Endothelial cell of umbilical vein (primary cell): ENCODE measurements around the gene USP47. TPM values are rescaled to one million over a fixed set of nuclear protein-coding genes. Genes with fewer than 3 reads are reported as not detected.

ENCODE experiments used
- BruUV-seq: library from RNA; stranded (reverse); fragments of 400-500 nt; replicated peaks from 2 replicates; lab custom pipeline; 2021; lab: Mats Ljungman, UMichigan
- CTCF ChIA-PET: fragments of 300-600, 350-600 bp; sonication (Branson Sonifier 250); formaldehyde crosslinking; loops from one replicate; lab custom pipeline; 2021; ENCODE audit warnings: antibody characterized with exemption, inconsistent platforms; lab: Charles Lee
- POLR2A ChIA-PET: fragments of 300-600, 350-600 bp; sonication (Branson Sonifier 250); formaldehyde crosslinking; loops from one replicate; lab custom pipeline; 2021; ENCODE audit warnings: antibody characterized with exemption, inconsistent platforms; lab: Charles Lee
- DNase-seq: peaks from one replicate; pipeline ENCODE4 v3.0.0-alpha.2; 2011; ENCODE audit warnings: low read depth, low spot score
- FAIRE-seq: peaks from 2 replicates; lab custom pipeline; 2011; peaks lifted over from hg19 to GRCh38; lab: Jason Lieb, UNC
- H2AFZ ChIP-seq: 2 replicates; pipeline ENCODE4 v1.6.0; 2012; ENCODE audit warnings: low read depth, low read length, control low read depth, inconsistent platforms
- H3K27ac ChIP-seq: 2 replicates; pipeline ENCODE4 v1.5.1; 2011; ENCODE audit warnings: low read depth, mild to moderate bottlenecking, control low read depth, low read length, moderate library complexity; ENCODE audit not compliant: insufficient read depth
- H3K27me3 ChIP-seq, 2 experiments: 2 replicates each; pipeline versions ENCODE4 v1.6.0 to v1.6.1; 2011; ENCODE audit warnings: low read length in 2 of 2, mixed read lengths in 1 of 2; ENCODE audit not compliant: control insufficient read depth in 2 of 2, insufficient read depth in 2 of 2
- H3K36me3 ChIP-seq, 2 experiments: 2 replicates in 1 of 2; 3 replicates in 1 of 2; pipeline ENCODE4 v1.5.1; 2011; ENCODE audit warnings: low read length in 2 of 2, mild to moderate bottlenecking in 1 of 2, moderate library complexity in 1 of 2; ENCODE audit not compliant: control insufficient read depth in 2 of 2, insufficient read depth in 2 of 2; ENCODE audit errors: extremely low read depth in 1 of 2
- H3K4me1 ChIP-seq: 3 replicates; pipeline ENCODE4 v1.5.1; 2011; ENCODE audit warnings: mild to moderate bottlenecking, low read length; ENCODE audit not compliant: control insufficient read depth, insufficient read depth; ENCODE audit errors: extremely low read depth
- H3K4me2 ChIP-seq: 2 replicates; pipeline ENCODE4 v1.6.1; 2011; ENCODE audit warnings: low read length, control low read depth, mixed read lengths; ENCODE audit not compliant: insufficient read depth
- H3K4me3 ChIP-seq, 3 experiments: fragments of 200-600 bp in 1 of 3; sonication (generic), shearing (Covaris generic) in 1 of 3; replicated peaks in 1 of 3; 2 replicates each; pipeline ENCODE4 v1.5.1; 2011 to 2016; ENCODE audit warnings: control low read depth in 3 of 3, low read length in 3 of 3, mild to moderate bottlenecking in 2 of 3, inconsistent platforms in 1 of 3, low read depth in 1 of 3, moderate library complexity in 1 of 3; ENCODE audit not compliant: insufficient read depth in 1 of 3
- H3K79me2 ChIP-seq: 2 replicates; pipeline ENCODE4 v1.6.0; 2012; ENCODE audit warnings: low read length, inconsistent platforms; ENCODE audit not compliant: control insufficient read depth, insufficient read depth
- H3K9ac ChIP-seq: replicated peaks from 2 replicates; pipeline ENCODE3; 2011; ENCODE audit warnings: low read length, control low read depth; ENCODE audit not compliant: insufficient read depth; ENCODE audit errors: extremely low read depth
- H3K9me1 ChIP-seq: replicated peaks from 3 replicates; pipeline ENCODE4 v1.6.0; 2011; ENCODE audit warnings: mild to moderate bottlenecking, low read length; ENCODE audit not compliant: control insufficient read depth, insufficient read depth; ENCODE audit errors: extremely low read depth
- H3K9me3 ChIP-seq: replicated peaks from 2 replicates; pipeline ENCODE4 v1.5.1; 2012; ENCODE audit warnings: low read length, inconsistent platforms; ENCODE audit not compliant: control insufficient read depth, insufficient read depth
- H4K20me1 ChIP-seq: replicated peaks from 2 replicates; pipeline ENCODE3; 2011; ENCODE audit warnings: mild to moderate bottlenecking, low read length; ENCODE audit not compliant: control insufficient read depth, insufficient read depth; ENCODE audit errors: extremely low read depth
- EZH2 ChIP-seq: IDR thresholded peaks from 2 replicates; pipeline ENCODE4 v1.6.1; 2012; ENCODE audit warnings: borderline replicate concordance, low read depth, mild to moderate bottlenecking, moderate library complexity, low read length, inconsistent platforms; ENCODE audit not compliant: severe bottlenecking
- FOS ChIP-seq: IDR thresholded peaks from 2 replicates; pipeline ENCODE4 v1.6.1; 2011; ENCODE audit warnings: mild to moderate bottlenecking, low read length, moderate library complexity, borderline replicate concordance; ENCODE audit not compliant: insufficient read depth
- GATA2 ChIP-seq: IDR thresholded peaks from 2 replicates; pipeline ENCODE4 v1.7.0; 2011; ENCODE audit warnings: low read depth, mild to moderate bottlenecking, moderate library complexity, mixed read lengths, low read length; ENCODE audit not compliant: insufficient read length, insufficient read depth
- MYC ChIP-seq: IDR thresholded peaks from one replicate; pipeline ENCODE4 v1.6.1; 2011; ENCODE audit warnings: mild to moderate bottlenecking, low read depth, low read length
- POLR2A ChIP-seq: IDR thresholded peaks from 2 replicates; pipeline ENCODE4 v1.6.1; 2012; ENCODE audit warnings: low read depth, mild to moderate bottlenecking, control low read depth, low read length
- dilution Hi-C: fragments of 300-500 bp; cut with MboI; formaldehyde crosslinking; loops from one replicate; pipeline ENCODE4 v1.15.0; 2019; ENCODE audit warnings: low sequenced_read_pairs; ENCODE audit not compliant: extremely low pct_ligation_motif_present
- intact Hi-C: fragments of 100-400 bp; cut with micrococcal nuclease; formaldehyde crosslinking; loops from one replicate; pipeline ENCODE4 v1.10.0; 2022
- polyA plus RNA-seq, 4 experiments: library from polyadenylated mRNA; depleted of rRNA in 3 of 4; stranded (reverse) in 3 of 4; unstranded in 1 of 4; fragments of >200 nt; gene quantifications; 2 replicates each; pipeline versions ENCODE4 v1.2.1 to v1.2.3, GENCODE V29; 2011 to 2012; ENCODE audit warnings: missing spikeins in 1 of 4
- total RNA-seq: library from RNA; stranded (reverse); gene quantifications from 2 replicates; pipeline ENCODE4 v1.2.3, GENCODE V29; 2021
- TF ChIP-seq, protein P1 (sequence below): IDR thresholded peaks from 2 replicates; pipeline ENCODE4 v1.6.1; 2011; ENCODE audit not compliant: insufficient read depth, insufficient read length
- TF ChIP-seq, protein P2 (sequence below), 2 donors: IDR thresholded peaks; 1 replicate in 1 of 2; 2 replicates in 1 of 2; pipeline ENCODE4 v1.5.1; 2011; ENCODE audit warnings: low read length in 2 of 2, mild to moderate bottlenecking in 2 of 2, moderate library complexity in 2 of 2, control low read depth in 1 of 2, inconsistent platforms in 1 of 2, low read depth in 1 of 2; ENCODE audit not compliant: insufficient read depth in 1 of 2; ENCODE audit errors: extremely low read depth in 1 of 2

USP47 gene
- total and polyA plus RNA-seq, 2 donors (not counting 3 experiments of a cell fraction or from before 2014, with no cell fraction given): 7.8 to 38.0 TPM

GRCh38 chr11:11847082-11847481 lies 5.3 kb downstream of the USP47 start:
- no TSS peak for BruUV-seq
- no peaks in the 10 kb centered on the region for H3K36me3 ChIP-seq
- H3K27ac ChIP-seq: no peak overlapping the region
- ChIA-PET POLR2A (no interaction called here), CTCF (interaction anchor here (0.9 to 1.2 kb wide), 2 partner anchors 60 to 198 kb away, joined by 3 to 4 read pairs; no protein-coding TSS in a partner anchor)
- no peaks in the 10 kb centered on the region for H3K27me3 ChIP-seq
- no peak overlapping the region for H3K4me3 ChIP-seq
- intact Hi-C loops: no loop called here
- H3K4me1 ChIP-seq: peaks cover 21% of the 10 kb centered on the region
- no peak for TF ChIP-seq POLR2A
- DNase-seq: no peak
- H3K79me2 ChIP-seq: peaks cover 95% of the 10 kb centered on the region
- H3K9me3 ChIP-seq: no peaks in the 10 kb centered on the region
- no peak overlapping the region for H2AFZ ChIP-seq
- no peak overlapping the region for H3K9ac ChIP-seq
- peaks cover 10% of the 10 kb centered on the region for H4K20me1 ChIP-seq
- dilution Hi-C loops: no loop called here
- no peak overlapping the region for H3K4me2 ChIP-seq
- no peaks in the 10 kb centered on the region for H3K9me1 ChIP-seq
- no peak for FAIRE-seq

GRCh38 chr11:11848891-11849746 lies 7.3 kb downstream of the USP47 start:
- Histone ChIP-seq H3K27ac (no peak overlapping the region), H3K4me1 (peaks cover 13% of the 10 kb centered on the region), H3K4me2 (no peak overlapping the region), H3K36me3 (no peaks in the 10 kb centered on the region), H3K4me3 (no peak overlapping the region), H3K79me2 (peaks cover 90% of the 10 kb centered on the region), H3K9me3 (no peaks in the 10 kb centered on the region), H3K9me1 (no peaks in the 10 kb centered on the region), H4K20me1 (peaks cover 10% of the 10 kb centered on the region), H3K9ac (no peak overlapping the region), H2AFZ (no peak overlapping the region), H3K27me3 (no peaks in the 10 kb centered on the region)
- FAIRE-seq (no peak), DNase-seq (peak; percentile 64)
- TF ChIP-seq MYC: no peak
- TF ChIP-seq EZH2: no peak
- TF ChIP-seq, protein P1, sequence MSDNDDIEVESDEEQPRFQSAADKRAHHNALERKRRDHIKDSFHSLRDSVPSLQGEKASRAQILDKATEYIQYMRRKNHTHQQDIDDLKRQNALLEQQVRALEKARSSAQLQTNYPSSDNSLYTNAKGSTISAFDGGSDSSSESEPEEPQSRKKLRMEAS: no peak
- TF ChIP-seq FOS: no peak
- TF ChIP-seq GATA2: no peak
- TF ChIP-seq, protein P2, sequence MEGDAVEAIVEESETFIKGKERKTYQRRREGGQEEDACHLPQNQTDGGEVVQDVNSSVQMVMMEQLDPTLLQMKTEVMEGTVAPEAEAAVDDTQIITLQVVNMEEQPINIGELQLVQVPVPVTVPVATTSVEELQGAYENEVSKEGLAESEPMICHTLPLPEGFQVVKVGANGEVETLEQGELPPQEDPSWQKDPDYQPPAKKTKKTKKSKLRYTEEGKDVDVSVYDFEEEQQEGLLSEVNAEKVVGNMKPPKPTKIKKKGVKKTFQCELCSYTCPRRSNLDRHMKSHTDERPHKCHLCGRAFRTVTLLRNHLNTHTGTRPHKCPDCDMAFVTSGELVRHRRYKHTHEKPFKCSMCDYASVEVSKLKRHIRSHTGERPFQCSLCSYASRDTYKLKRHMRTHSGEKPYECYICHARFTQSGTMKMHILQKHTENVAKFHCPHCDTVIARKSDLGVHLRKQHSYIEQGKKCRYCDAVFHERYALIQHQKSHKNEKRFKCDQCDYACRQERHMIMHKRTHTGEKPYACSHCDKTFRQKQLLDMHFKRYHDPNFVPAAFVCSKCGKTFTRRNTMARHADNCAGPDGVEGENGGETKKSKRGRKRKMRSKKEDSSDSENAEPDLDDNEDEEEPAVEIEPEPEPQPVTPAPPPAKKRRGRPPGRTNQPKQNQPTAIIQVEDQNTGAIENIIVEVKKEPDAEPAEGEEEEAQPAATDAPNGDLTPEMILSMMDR (IDR thresholded peaks at IDR 0.05; ENCODE audit: extremely low read depth in 1 of 2, insufficient read depth in 1 of 2, low read depth in 1 of 2, low read length in 2 of 2): peak; percentile 58 to 75
- POLR2A ChIA-PET: no interaction called here
- dilution Hi-C loops (no loop called here), intact Hi-C loops (loop anchor here (1.0 kb wide), 1 partner anchor 50 kb away; no protein-coding TSS in a partner anchor)
- no TSS peak for BruUV-seq
- CTCF ChIA-PET: interaction anchor here (0.7 to 2.7 kb wide), 13 partner anchors 12 to 82 kb away, joined by 3 to 14 read pairs (median 3); no protein-coding TSS in a partner anchor
